ENCODE measurements around the gene RFC2. TPM values are rescaled to one million over a fixed set of nuclear protein-coding genes. Genes with fewer than 3 reads are reported as not detected.

The RFC2 gene
- total and polyA plus RNA-seq, 10 of the 15 experiments (the other 5 are each of a cell fraction or from before 2014, with no cell fraction given), result 25.8 to 145 (median 90.9) TPM

GRCh38 chr7:74284781-74285259 lies 30.6 kb upstream of the RFC2 start (continued):
- TF ChIP-seq BCL3 (IDR thresholded peaks at IDR 0.05; ENCODE audit: borderline replicate concordance, insufficient read depth, low read depth, low read length, poor library complexity, severe bottlenecking) (no peak), SMAD5 (IDR thresholded peaks at IDR 0.05; ENCODE audit: low read depth) (no peak), MTA2 (IDR thresholded peaks at IDR 0.05; ENCODE audit: low read depth) (peak; percentile 67), MTA3 (IDR thresholded peaks at IDR 0.05; ENCODE audit: borderline replicate concordance, low read length) (peak; percentile 48), YBX1 (IDR thresholded peaks at IDR 0.05) (no peak), GABPA (IDR thresholded peaks at IDR 0.05; ENCODE audit: low read depth) (no peak), IKZF1 (conservative IDR thresholded peaks at IDR 0.05) (peak; percentile 98), SIX5 (IDR thresholded peaks at IDR 0.05; ENCODE audit: low read depth, low read length, severe bottlenecking) (no peak), DPF2 (IDR thresholded peaks at IDR 0.05) (no peak; the same call in 1 of the 2 replicates), RFX5 (IDR thresholded peaks at IDR 0.05; ENCODE audit: low read depth, low read length) (no peak), ZNF622 (IDR thresholded peaks at IDR 0.05) (no peak), SMC3 (IDR thresholded peaks at IDR 0.05; ENCODE audit: borderline replicate concordance, low read length) (no peak), STAT1 (conservative IDR thresholded peaks at IDR 0.05) (no peak), NR2F1 (conservative IDR thresholded peaks at IDR 0.05) (peak; percentile 95), ZBTB4 (CRISPR knock-in tag; IDR thresholded peaks at IDR 0.05) (no peak), NFYA (IDR thresholded peaks at IDR 0.05; ENCODE audit: borderline replicate concordance, low read depth, low read length) (no peak), MXI1 (IDR thresholded peaks at IDR 0.05; ENCODE audit: low read depth, low read length) (peak; percentile 40; the same call in 1 of the 2 replicates), NBN (IDR thresholded peaks at IDR 0.05) (no peak; the same call in 1 of the 2 replicates), FOXM1 (IDR thresholded peaks at IDR 0.05; ENCODE audit: low read depth, low read length) (peak; percentile 52; the same call in 1 of the 2 replicates), RELB (IDR thresholded peaks at IDR 0.05; ENCODE audit: low read depth) (peak; percentile 98), SUPT20H (IDR thresholded peaks at IDR 0.05; ENCODE audit: borderline replicate concordance, control insufficient read depth, low read depth, low read length) (no peak), SIN3A (IDR thresholded peaks at IDR 0.05; ENCODE audit: low read depth, low read length) (no peak), SMARCA5 (IDR thresholded peaks at IDR 0.05) (no peak), POU2F2 (IDR thresholded peaks at IDR 0.05; ENCODE audit: borderline replicate concordance, low read depth, low read length) (no peak), IRF5 (IDR thresholded peaks at IDR 0.05; ENCODE audit: borderline replicate concordance) (no peak)
